GM18502 (cell line): ENCODE results near the gene IST1.
A peak's percentile ranks its signal among the peaks of the same experiment; 100 is the strongest.

ENCODE experiments used
- ATAC-seq: cut with Tn5 transposase; IDR thresholded peaks from one replicate; pipeline ENCODE4 v1.9.1; 2021; ENCODE audit warnings: mild to moderate bottlenecking; ENCODE audit not compliant: unreplicated experiment, poor library complexity

Gene IST1

GRCh38 chr16:71954699-71955195 lies 59.4 kb downstream of the IST1 start:
- no peak for ATAC-seq

GRCh38 chr16:71956486-71956885 lies 61.2 kb downstream of the IST1 start:
- no peak for ATAC-seq

- ATAC-seq = peak; percentile 81
These were observed 66.0 kb downstream of the IST1 start for GRCh38 chr16:71961066-71962039.

- no peak for ATAC-seq
These were observed 68.0 kb downstream of the IST1 start for GRCh38 chr16:71963125-71963875.

GRCh38 chr16:71965223-71965622 lies 69.9 kb downstream of the IST1 start:
- ATAC-seq = no peak

DNA sequence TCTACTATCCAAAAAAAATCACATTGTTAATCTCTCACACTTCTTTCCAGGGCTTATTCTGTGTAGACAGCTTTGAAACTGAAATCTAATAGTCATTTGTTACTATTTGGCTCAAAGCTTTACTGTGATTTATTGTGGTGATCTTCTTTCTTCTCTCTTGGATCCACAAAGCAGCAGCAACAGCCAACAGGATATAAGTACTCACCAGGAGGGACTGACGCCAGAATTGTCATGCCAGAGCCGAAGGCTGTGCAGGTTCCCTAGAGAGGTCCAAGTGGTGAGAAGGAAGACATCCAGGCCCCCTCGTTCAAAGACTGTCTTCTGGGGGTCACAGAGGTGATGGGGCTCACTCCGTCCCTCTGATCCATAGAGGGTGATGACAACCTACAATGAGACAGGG lies 71.6 kb downstream of the IST1 start:
- ATAC-seq = no peak

GRCh38 chr16:71969353-71969752 lies 74.0 kb downstream of the IST1 start:
- no peak for ATAC-seq

- ATAC-seq = no peak
These were observed 76.2 kb downstream of the IST1 start for GRCh38 chr16:71971571-71971970.

GRCh38 chr16:71972356-71972755 lies 77.0 kb downstream of the IST1 start:
- ATAC-seq = no peak

DNA sequence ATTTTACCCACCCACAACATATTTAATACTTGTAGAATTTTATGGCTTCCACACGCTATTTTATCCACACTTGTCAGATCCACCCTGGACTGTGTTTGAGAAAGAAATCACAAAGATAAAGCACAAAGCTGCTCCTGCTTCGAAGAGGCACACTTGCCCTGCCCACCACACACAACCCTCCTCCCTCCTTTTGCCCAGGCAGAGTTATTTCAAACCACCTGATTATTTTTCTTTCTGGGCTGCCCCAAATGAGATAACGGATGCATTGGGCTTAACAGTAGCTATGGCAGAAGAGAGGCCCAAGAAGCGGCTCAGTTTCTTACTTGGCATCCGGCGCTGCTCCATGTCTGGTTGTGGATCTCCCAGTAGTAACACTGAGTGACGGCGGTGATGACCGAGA lies 77.7 kb downstream of the IST1 start:
- no peak for ATAC-seq

DNA sequence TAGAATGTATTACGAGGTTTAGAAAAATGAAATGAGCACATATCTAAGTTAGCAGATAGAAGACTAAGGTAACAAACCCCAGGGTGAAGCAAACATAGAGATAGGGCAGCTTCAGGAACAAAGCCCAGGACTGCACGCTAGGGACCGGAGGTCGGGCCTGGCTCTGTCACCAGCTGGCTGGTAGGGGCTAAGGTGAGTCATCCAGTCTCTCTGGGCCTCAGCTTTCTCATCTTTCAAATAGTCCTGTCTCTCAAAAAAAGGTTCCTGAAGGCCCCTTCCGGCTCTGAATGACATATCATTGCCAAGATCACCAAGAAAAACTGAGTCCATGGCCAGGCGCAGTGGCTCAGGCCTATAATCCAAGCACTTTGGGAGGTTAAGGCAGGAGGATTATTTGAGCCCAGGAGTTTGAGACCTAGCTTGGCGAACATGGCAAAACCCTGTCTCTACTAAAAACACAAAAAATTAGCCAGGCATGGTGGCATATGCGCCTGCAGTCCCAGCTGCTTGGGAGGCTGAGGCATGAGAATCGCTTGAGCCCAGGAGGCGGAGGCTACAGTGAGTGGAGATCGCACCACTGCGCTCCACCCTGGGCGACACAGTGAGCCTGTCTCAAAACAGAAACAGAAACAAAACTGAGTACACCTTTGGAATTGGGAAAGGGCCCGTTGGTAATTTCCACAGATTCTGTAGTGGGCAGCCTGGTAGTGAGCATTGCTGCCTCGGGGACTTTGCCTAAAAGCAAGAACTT lies 78.9 kb downstream of the IST1 start:
- no peak for ATAC-seq
